Smooth muscle cell (in vitro differentiated cells): ENCODE results near the gene SMARCAL1. TPM values are rescaled to one million over a fixed set of nuclear protein-coding genes. Genes with fewer than 3 reads are reported as not detected.

Source experiments
- DNase-seq: peaks from one replicate; lab custom pipeline; 2025; ENCODE audit not compliant: unreplicated experiment; lab: John Stamatoyannopoulos, UW
- H2AFZ ChIP-seq: fragments of 200-600 bp; sonication (generic); 2 replicates; pipeline ENCODE4 v1.6.0; 2016; ENCODE audit warnings: antibody characterized with exemption, low read depth, mild to moderate bottlenecking
- H3F3A ChIP-seq: fragments of 200-600 bp; sonication (generic); 2 replicates; pipeline ENCODE4 v1.6.0; 2017; ENCODE audit warnings: antibody characterized with exemption, low read depth
- H3K27ac ChIP-seq: fragments of 200-600 bp; sonication (generic); 2 replicates; pipeline ENCODE4 v1.5.1; 2016; ENCODE audit warnings: low read depth, mild to moderate bottlenecking
- H3K27me3 ChIP-seq: fragments of 200-600 bp; sonication (generic); 2 replicates; pipeline ENCODE4 v1.6.1; 2016; ENCODE audit warnings: low read depth, mild to moderate bottlenecking
- H3K36me3 ChIP-seq: fragments of 200-600 bp; sonication (generic); 2 replicates; pipeline ENCODE4 v1.5.1; 2016; ENCODE audit warnings: low read depth
- H3K4me1 ChIP-seq: fragments of 200-600 bp; sonication (generic); 2 replicates; pipeline ENCODE4 v1.5.1; 2016; ENCODE audit warnings: low read depth
- H3K4me2 ChIP-seq: fragments of 200-600 bp; sonication (generic); 2 replicates; pipeline ENCODE4 v1.6.0; 2016; ENCODE audit warnings: mild to moderate bottlenecking
- H3K4me3 ChIP-seq: fragments of 200-600 bp; sonication (generic); 2 replicates; pipeline ENCODE4 v1.5.1; 2016; ENCODE audit warnings: mild to moderate bottlenecking
- H3K79me2 ChIP-seq: fragments of 200-600 bp; sonication (generic); 2 replicates; pipeline ENCODE4 v1.6.0; 2016; ENCODE audit warnings: low read depth, mild to moderate bottlenecking
- H3K9ac ChIP-seq: fragments of 200-600 bp; sonication (generic); 2 replicates; pipeline ENCODE4 v1.6.0; 2016; ENCODE audit warnings: low read depth
- H3K9me3 ChIP-seq: fragments of 200-600 bp; sonication (generic); replicated peaks from 2 replicates; pipeline ENCODE4 v1.5.1; 2016; ENCODE audit warnings: low read depth
- H4K20me1 ChIP-seq: fragments of 200-600 bp; sonication (generic); 2 replicates; pipeline ENCODE4 v1.6.0; 2016; ENCODE audit warnings: low read depth
- CTCF ChIP-seq: fragments of 200-600 bp; sonication (generic); IDR thresholded peaks from 2 replicates; pipeline ENCODE4 v1.5.1; 2017; ENCODE audit warnings: borderline replicate concordance, mild to moderate bottlenecking, antibody characterized with exemption; ENCODE audit not compliant: insufficient read depth, poor library complexity, severe bottlenecking
- WGBS: methylation state at CpG from one replicate; pipeline ENCODE4 v1.1.7; 2016; ENCODE audit warnings: low lambda C conversion rate; 5-methylcytosine and 5-hydroxymethylcytosine counted together
- polyA plus RNA-seq: library from polyadenylated mRNA; unstranded; fragments of >200 nt; fragmentation: Nextera tagmentation; extraction: Ambion mirVana; gene quantifications from 2 replicates; pipeline ENCODE4 v1.2.1, GENCODE V29; 2016
- total RNA-seq: library from RNA; depleted of rRNA; stranded (reverse); fragments of >200 nt; gene quantifications from 2 replicates; pipeline ENCODE4 v1.2.3, GENCODE V29; 2014

Gene SMARCAL1
- total and polyA plus RNA-seq, 2 experiments from 2014 or later: 23.1 to 33.5 TPM

- TF ChIP-seq CTCF: no peak
- no peak overlapping the region for H3K4me3 ChIP-seq
- no peaks in the 10 kb centered on the region for H3K79me2 ChIP-seq
- H3K36me3 ChIP-seq: peaks cover 3% of the 10 kb centered on the region
- no peak overlapping the region for H2AFZ ChIP-seq
- H3K27ac ChIP-seq: no peak overlapping the region
- no peak overlapping the region for H3K4me2 ChIP-seq
- peaks cover 3% of the 10 kb centered on the region for H3K4me1 ChIP-seq
- H3K9ac ChIP-seq: no peak overlapping the region
- DNase-seq: no peak
- no peaks in the 10 kb centered on the region for H3K27me3 ChIP-seq
- H3F3A ChIP-seq: no peaks in the 10 kb centered on the region
- no peaks in the 10 kb centered on the region for H3K9me3 ChIP-seq
- no peaks in the 10 kb centered on the region for H4K20me1 ChIP-seq
Measured at GRCh38 chr2:216431531-216431856, 19.2 kb downstream of the SMARCAL1 start.

- Histone ChIP-seq H3K9me3 (no peaks in the 10 kb centered on the region), H3K36me3 (peaks cover 8% of the 10 kb centered on the region), H3K4me2 (no peak overlapping the region), H3K9ac (no peak overlapping the region), H3K27ac (no peak overlapping the region), H3K27me3 (no peaks in the 10 kb centered on the region), H4K20me1 (no peaks in the 10 kb centered on the region), H3K4me3 (no peak overlapping the region), H3F3A (no peaks in the 10 kb centered on the region), H3K4me1 (no peaks in the 10 kb centered on the region), H3K79me2 (no peaks in the 10 kb centered on the region), H2AFZ (no peak overlapping the region)
- TF ChIP-seq CTCF: no peak
- WGBS: 92% methylated on average over 2 of the region's 2 CpGs
- no peak for DNase-seq
Measured at GRCh38 chr2:216436383-216436782, 24.1 kb downstream of the SMARCAL1 start.

GRCh38 chr2:216441308-216442010 lies 29.2 kb downstream of the SMARCAL1 start:
- no peak overlapping the region for H3K4me2 ChIP-seq
- peaks cover 8% of the 10 kb centered on the region for H3K36me3 ChIP-seq
- H3K4me3 ChIP-seq: no peak overlapping the region
- no peak overlapping the region for H2AFZ ChIP-seq
- H4K20me1 ChIP-seq: no peaks in the 10 kb centered on the region
- H3K4me1 ChIP-seq: no peaks in the 10 kb centered on the region
- DNase-seq: no peak
- H3K27me3 ChIP-seq: no peaks in the 10 kb centered on the region
- H3K79me2 ChIP-seq: no peaks in the 10 kb centered on the region
- no peak overlapping the region for H3K27ac ChIP-seq
- 97% methylated on average over 3 of the region's 3 CpGs for WGBS
- H3F3A ChIP-seq: no peaks in the 10 kb centered on the region
- no peak overlapping the region for H3K9ac ChIP-seq
- no peak for TF ChIP-seq CTCF
- no peaks in the 10 kb centered on the region for H3K9me3 ChIP-seq

- Histone ChIP-seq H3K79me2 (no peaks in the 10 kb centered on the region), H3K27me3 (no peaks in the 10 kb centered on the region), H2AFZ (no peak overlapping the region), H3K36me3 (peaks cover 28% of the 10 kb centered on the region), H3K27ac (no peak overlapping the region), H3K4me2 (no peak overlapping the region), H4K20me1 (no peaks in the 10 kb centered on the region), H3K4me1 (no peaks in the 10 kb centered on the region), H3K9ac (no peak overlapping the region), H3F3A (no peaks in the 10 kb centered on the region), H3K9me3 (no peaks in the 10 kb centered on the region), H3K4me3 (no peak overlapping the region)
- WGBS: 89% methylated on average over 5 of the region's 5 CpGs
- no peak for TF ChIP-seq CTCF
- DNase-seq: no peak
Measured at GRCh38 chr2:216445501-216445900, 33.2 kb downstream of the SMARCAL1 start.
